ENCODE data around the gene TRAK1.

Gene TRAK1

GRCh38 chr3:42157540-42158538 lies 66.7 kb downstream of the TRAK1 start:
- DNase-seq (ENCODE audit: low read depth): no peak

- DNase-seq (ENCODE audit: low read depth): no peak
Measured at GRCh38 chr3:42159147-42159546, 68.0 kb downstream of the TRAK1 start.

GRCh38 chr3:42159706-42160472 lies 68.7 kb downstream of the TRAK1 start:
- no peak for DNase-seq (ENCODE audit: low read depth)

- DNase-seq (ENCODE audit: low read depth): no peak
Measured at GRCh38 chr3:42161050-42161935, 70.1 kb downstream of the TRAK1 start.

GRCh38 chr3:42162462-42162861 lies 71.3 kb downstream of the TRAK1 start:
- DNase-seq (ENCODE audit: low read depth): no peak

GRCh38 chr3:42163622-42164244 lies 72.6 kb downstream of the TRAK1 start:
- no peak for DNase-seq (ENCODE audit: low read depth)

- DNase-seq (ENCODE audit: low read depth): no peak
Measured at GRCh38 chr3:42164656-42165055, 73.5 kb downstream of the TRAK1 start.

- DNase-seq (ENCODE audit: low read depth): no peak
Measured at GRCh38 chr3:42165211-42165610, 74.1 kb downstream of the TRAK1 start.

GRCh38 chr3:42166214-42166613 lies 75.1 kb downstream of the TRAK1 start:
- no peak for DNase-seq (ENCODE audit: low read depth)

GRCh38 chr3:42166662-42167300 lies 75.6 kb downstream of the TRAK1 start:
- DNase-seq (ENCODE audit: low read depth): no peak

- DNase-seq (ENCODE audit: low read depth): no peak
Measured at GRCh38 chr3:42169579-42170120, 78.5 kb downstream of the TRAK1 start.

- DNase-seq (ENCODE audit: low read depth): no peak
Measured at GRCh38 chr3:42172047-42172654, 81.0 kb downstream of the TRAK1 start.

- DNase-seq (ENCODE audit: low read depth): no peak
Measured at GRCh38 chr3:42173307-42173706, 82.2 kb downstream of the TRAK1 start.

GRCh38 chr3:42174679-42175385 lies 83.7 kb downstream of the TRAK1 start:
- DNase-seq (ENCODE audit: low read depth): no peak

- no peak for DNase-seq (ENCODE audit: low read depth)
Measured at GRCh38 chr3:42175386-42176240, 84.5 kb downstream of the TRAK1 start.

- no peak for DNase-seq (ENCODE audit: low read depth)
Measured at GRCh38 chr3:42176242-42177034, 85.3 kb downstream of the TRAK1 start.

GRCh38 chr3:42177068-42177800 lies 86.1 kb downstream of the TRAK1 start:
- no peak for DNase-seq (ENCODE audit: low read depth)

Data from fibroblast of the conjunctiva (primary cell).